ENCODE measurements around the gene MIDN.

The MIDN gene

DNA sequence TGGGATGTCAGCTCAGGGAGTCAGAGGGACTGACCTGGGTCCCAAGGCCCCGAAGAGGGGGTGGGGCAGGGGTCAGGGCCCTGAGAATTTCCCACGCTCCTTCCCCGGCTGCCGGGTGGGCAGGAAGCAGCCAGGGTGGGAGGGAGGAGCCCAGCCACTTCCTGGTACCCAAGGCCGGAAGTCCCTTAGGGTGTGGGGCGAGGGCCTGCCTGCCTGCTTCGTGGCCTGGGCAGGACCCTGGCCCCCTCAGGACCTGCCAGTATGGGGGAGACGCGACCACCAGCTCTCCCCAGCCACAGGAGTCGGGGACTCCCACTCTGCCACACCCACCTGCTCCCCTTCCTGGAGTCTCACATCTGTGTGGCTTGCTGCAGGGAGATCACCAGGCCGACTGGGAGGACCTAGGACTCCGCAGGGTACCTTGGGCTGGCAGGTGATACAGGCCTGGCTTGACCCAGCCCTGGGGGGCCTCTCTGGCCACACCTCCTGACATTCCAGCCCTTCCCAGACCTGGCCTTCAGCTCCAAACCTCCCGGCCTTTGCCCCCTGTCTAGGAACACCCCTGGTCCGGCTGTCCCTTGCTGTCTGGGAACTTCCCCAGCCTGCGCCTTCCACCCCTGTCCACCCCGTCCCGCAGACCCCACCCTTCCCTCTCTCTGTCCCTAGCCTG is 11.0 kb downstream of the MIDN start (continued):
- TF ChIP-seq ZNF223 (tag by site-specific recombination; IDR thresholded peaks at IDR 0.05) = no peak
- no peak for TF ChIP-seq ZNF792 (tag by site-specific recombination; IDR thresholded peaks at IDR 0.05)
- no peak for TF ChIP-seq ZNF16 (tag by site-specific recombination; IDR thresholded peaks at IDR 0.05; ENCODE audit: low read depth)
- TF ChIP-seq ZNF404 (tag by site-specific recombination; IDR thresholded peaks at IDR 0.05) = no peak
- no peak for TF ChIP-seq ZNF248 (tag by site-specific recombination; IDR thresholded peaks at IDR 0.05)
- no peak for TF ChIP-seq SETDB1 (IDR thresholded peaks at IDR 0.05; ENCODE audit: insufficient read length, low read length)
- TF ChIP-seq, protein P1, sequence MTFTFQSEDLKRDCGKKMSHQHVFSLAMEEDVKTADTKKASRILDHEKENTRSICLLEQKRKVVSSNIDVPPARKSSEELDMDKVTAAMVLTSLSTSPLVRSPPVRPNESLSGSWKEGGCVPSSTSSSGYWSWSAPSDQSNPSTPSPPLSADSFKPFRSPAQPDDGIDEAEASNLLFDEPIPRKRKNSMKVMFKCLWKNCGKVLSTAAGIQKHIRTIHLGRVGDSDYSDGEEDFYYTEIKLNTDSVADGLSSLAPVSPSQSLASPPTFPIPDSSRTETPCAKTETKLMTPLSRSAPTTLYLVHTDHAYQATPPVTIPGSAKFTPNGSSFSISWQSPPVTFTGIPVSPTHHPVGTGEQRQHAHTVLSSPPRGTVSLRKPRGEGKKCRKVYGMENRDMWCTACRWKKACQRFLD (tag by site-specific recombination; IDR thresholded peaks at IDR 0.05) = no peak
- TF ChIP-seq ZNF558 (tag by site-specific recombination; IDR thresholded peaks at IDR 0.05) = no peak
- TF ChIP-seq ZEB2 (tag by site-specific recombination; IDR thresholded peaks at IDR 0.05) = 0 out of 2 replicates have a peak, but pooled peaks have one; percentile 67
- no peak for TF ChIP-seq ZNF341 (tag by site-specific recombination; IDR thresholded peaks at IDR 0.05; ENCODE audit: low read depth)
- TF ChIP-seq BCL11B (tag by site-specific recombination; IDR thresholded peaks at IDR 0.05; ENCODE audit: low read depth) = peak; percentile 19; the same call in 1 of the 2 replicates
- TF ChIP-seq ZFP69B (tag by site-specific recombination; IDR thresholded peaks at IDR 0.05) = no peak
- TF ChIP-seq, protein P2, sequence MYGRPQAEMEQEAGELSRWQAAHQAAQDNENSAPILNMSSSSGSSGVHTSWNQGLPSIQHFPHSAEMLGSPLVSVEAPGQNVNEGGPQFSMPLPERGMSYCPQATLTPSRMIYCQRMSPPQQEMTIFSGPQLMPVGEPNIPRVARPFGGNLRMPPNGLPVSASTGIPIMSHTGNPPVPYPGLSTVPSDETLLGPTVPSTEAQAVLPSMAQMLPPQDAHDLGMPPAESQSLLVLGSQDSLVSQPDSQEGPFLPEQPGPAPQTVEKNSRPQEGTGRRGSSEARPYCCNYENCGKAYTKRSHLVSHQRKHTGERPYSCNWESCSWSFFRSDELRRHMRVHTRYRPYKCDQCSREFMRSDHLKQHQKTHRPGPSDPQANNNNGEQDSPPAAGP (tag by site-specific recombination; IDR thresholded peaks at IDR 0.05) = peak; percentile 77
- no peak for TF ChIP-seq ZNF610 (tag by site-specific recombination; IDR thresholded peaks at IDR 0.05; ENCODE audit: borderline replicate concordance)
- 0 out of 2 replicates have a peak, but pooled peaks have one; percentile 24 for TF ChIP-seq ZNF10 (tag by site-specific recombination; IDR thresholded peaks at IDR 0.05)
- TF ChIP-seq, protein P3, sequence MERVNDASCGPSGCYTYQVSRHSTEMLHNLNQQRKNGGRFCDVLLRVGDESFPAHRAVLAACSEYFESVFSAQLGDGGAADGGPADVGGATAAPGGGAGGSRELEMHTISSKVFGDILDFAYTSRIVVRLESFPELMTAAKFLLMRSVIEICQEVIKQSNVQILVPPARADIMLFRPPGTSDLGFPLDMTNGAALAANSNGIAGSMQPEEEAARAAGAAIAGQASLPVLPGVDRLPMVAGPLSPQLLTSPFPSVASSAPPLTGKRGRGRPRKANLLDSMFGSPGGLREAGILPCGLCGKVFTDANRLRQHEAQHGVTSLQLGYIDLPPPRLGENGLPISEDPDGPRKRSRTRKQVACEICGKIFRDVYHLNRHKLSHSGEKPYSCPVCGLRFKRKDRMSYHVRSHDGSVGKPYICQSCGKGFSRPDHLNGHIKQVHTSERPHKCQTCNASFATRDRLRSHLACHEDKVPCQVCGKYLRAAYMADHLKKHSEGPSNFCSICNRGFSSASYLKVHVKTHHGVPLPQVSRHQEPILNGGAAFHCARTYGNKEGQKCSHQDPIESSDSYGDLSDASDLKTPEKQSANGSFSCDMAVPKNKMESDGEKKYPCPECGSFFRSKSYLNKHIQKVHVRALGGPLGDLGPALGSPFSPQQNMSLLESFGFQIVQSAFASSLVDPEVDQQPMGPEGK (tag by site-specific recombination; IDR thresholded peaks at IDR 0.05) = peak; percentile 93
- TF ChIP-seq, protein P4, sequence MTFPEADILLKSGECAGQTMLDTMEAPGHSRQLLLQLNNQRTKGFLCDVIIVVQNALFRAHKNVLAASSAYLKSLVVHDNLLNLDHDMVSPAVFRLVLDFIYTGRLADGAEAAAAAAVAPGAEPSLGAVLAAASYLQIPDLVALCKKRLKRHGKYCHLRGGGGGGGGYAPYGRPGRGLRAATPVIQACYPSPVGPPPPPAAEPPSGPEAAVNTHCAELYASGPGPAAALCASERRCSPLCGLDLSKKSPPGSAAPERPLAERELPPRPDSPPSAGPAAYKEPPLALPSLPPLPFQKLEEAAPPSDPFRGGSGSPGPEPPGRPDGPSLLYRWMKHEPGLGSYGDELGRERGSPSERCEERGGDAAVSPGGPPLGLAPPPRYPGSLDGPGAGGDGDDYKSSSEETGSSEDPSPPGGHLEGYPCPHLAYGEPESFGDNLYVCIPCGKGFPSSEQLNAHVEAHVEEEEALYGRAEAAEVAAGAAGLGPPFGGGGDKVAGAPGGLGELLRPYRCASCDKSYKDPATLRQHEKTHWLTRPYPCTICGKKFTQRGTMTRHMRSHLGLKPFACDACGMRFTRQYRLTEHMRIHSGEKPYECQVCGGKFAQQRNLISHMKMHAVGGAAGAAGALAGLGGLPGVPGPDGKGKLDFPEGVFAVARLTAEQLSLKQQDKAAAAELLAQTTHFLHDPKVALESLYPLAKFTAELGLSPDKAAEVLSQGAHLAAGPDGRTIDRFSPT (tag by site-specific recombination; IDR thresholded peaks at IDR 0.05) = peak; percentile 90
- TF ChIP-seq KLF9 (tag by site-specific recombination; IDR thresholded peaks at IDR 0.05; ENCODE audit: low read depth) = peak; percentile 95
- TF ChIP-seq GLI2 (tag by site-specific recombination; IDR thresholded peaks at IDR 0.05; ENCODE audit: borderline replicate concordance, low read depth) = no peak
- TF ChIP-seq ZSCAN23 (tag by site-specific recombination; IDR thresholded peaks at IDR 0.05) = no peak
- TF ChIP-seq GLIS2 (tag by site-specific recombination; IDR thresholded peaks at IDR 0.05) = peak; percentile 96
- no peak for TF ChIP-seq ZNF701 (tag by site-specific recombination; IDR thresholded peaks at IDR 0.05)
- TF ChIP-seq ZNF514 (tag by site-specific recombination; IDR thresholded peaks at IDR 0.05) = no peak
- peak; percentile 49; the same call in 1 of the 2 replicates for TF ChIP-seq ZBTB20 (tag by site-specific recombination; IDR thresholded peaks at IDR 0.05)
- no peak for TF ChIP-seq ZNF621 (tag by site-specific recombination; IDR thresholded peaks at IDR 0.05)
- TF ChIP-seq GLIS1 (tag by site-specific recombination; IDR thresholded peaks at IDR 0.05) = peak; percentile 94
- TF ChIP-seq ZNF174 (tag by site-specific recombination; IDR thresholded peaks at IDR 0.05) = no peak
- TF ChIP-seq ZNF132 (tag by site-specific recombination; IDR thresholded peaks at IDR 0.05; ENCODE audit: borderline replicate concordance) = no peak
- peak; percentile 46; the same call in 1 of the 2 replicates for TF ChIP-seq KLF7 (tag by site-specific recombination; IDR thresholded peaks at IDR 0.05; ENCODE audit: borderline replicate concordance)
- no peak; the same call in 1 of the 2 replicates for TF ChIP-seq ZNF501 (tag by site-specific recombination; IDR thresholded peaks at IDR 0.05)
- TF ChIP-seq, protein P5, sequence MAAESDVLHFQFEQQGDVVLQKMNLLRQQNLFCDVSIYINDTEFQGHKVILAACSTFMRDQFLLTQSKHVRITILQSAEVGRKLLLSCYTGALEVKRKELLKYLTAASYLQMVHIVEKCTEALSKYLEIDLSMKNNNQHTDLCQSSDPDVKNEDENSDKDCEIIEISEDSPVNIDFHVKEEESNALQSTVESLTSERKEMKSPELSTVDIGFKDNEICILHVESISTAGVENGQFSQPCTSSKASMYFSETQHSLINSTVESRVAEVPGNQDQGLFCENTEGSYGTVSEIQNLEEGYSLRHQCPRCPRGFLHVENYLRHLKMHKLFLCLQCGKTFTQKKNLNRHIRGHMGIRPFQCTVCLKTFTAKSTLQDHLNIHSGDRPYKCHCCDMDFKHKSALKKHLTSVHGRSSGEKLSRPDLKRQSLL (tag by site-specific recombination; IDR thresholded peaks at IDR 0.05) = no peak
- TF ChIP-seq SP3 (tag by site-specific recombination; IDR thresholded peaks at IDR 0.05) = peak; percentile 75
- TF ChIP-seq, protein P6, sequence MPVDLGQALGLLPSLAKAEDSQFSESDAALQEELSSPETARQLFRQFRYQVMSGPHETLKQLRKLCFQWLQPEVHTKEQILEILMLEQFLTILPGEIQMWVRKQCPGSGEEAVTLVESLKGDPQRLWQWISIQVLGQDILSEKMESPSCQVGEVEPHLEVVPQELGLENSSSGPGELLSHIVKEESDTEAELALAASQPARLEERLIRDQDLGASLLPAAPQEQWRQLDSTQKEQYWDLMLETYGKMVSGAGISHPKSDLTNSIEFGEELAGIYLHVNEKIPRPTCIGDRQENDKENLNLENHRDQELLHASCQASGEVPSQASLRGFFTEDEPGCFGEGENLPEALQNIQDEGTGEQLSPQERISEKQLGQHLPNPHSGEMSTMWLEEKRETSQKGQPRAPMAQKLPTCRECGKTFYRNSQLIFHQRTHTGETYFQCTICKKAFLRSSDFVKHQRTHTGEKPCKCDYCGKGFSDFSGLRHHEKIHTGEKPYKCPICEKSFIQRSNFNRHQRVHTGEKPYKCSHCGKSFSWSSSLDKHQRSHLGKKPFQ (tag by site-specific recombination; IDR thresholded peaks at IDR 0.05) = no peak
